Activated CD8-positive, alpha-beta memory T cell treated with anti-CD3 and anti-CD28 coated beads, Interleukin-2, amount 50 U/mL, for 1 hour (primary cell): ENCODE measurements around the gene PALB2.
"Not testable (repeated sequence)": the region's sequence is repeated elsewhere in the genome, so short reads cannot be mapped to it uniquely, and the experiment has no call there.

Experiments used
- DNase-seq: peaks from one replicate; pipeline ENCODE4 v3.0.0-alpha.2; 2020; ENCODE audit errors: extremely low read depth

PALB2 gene

GRCh38 chr16:23642246-23642774, 1.2 kb upstream of the PALB2 start:
- no peak for DNase-seq

GRCh38 chr16:23640615-23640930, 537 bp downstream of the PALB2 start:
- DNase-seq: no peak

DNA sequence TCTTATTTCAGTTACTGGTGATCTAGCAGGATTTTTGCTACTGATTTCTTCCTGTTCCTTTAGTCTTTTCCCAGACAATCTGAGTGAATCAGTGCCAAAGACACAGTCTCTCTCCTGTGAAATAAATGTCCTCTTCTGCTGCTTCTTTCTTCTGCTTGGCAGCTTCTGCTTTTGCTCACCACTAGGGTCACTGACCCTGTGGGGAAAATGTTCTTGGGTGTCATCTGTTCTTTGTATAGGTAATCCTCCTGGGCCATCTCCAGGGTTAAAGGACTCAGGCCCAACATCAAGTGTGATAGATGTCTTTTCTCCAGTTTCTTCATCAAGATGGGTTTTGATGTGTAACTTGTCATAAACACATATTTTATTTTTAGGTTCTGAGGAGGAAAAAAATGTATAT, 5.2 kb downstream of the PALB2 start:
- DNase-seq: no peak

DNA sequence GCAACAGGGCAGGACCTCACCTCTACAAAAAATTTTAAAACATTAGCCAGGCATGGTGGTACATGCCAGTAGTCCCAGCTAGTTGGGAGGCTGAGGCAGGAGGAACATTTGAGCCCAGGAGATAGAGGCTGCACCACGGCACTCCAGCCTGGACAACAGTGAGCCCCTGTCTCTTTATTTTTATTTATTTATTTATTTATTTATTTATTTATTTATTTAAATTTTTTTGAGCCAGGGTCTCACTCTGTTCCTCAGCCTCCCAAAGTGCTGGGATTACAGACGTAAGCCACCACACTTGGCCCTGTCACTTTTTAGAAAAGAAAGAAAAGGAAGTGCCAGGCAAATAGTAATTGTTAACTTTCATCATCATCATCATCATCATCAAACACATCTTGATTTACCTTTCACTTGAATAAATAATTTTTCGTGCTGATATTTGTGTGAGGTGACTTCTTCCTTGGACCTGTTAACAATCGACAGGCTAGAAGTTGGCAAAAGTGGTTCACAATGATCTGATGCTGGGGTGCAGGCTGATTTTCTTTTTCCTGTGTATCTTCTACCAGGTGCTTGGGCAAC, 6.6 kb downstream of the PALB2 start:
- no peak for DNase-seq

DNA sequence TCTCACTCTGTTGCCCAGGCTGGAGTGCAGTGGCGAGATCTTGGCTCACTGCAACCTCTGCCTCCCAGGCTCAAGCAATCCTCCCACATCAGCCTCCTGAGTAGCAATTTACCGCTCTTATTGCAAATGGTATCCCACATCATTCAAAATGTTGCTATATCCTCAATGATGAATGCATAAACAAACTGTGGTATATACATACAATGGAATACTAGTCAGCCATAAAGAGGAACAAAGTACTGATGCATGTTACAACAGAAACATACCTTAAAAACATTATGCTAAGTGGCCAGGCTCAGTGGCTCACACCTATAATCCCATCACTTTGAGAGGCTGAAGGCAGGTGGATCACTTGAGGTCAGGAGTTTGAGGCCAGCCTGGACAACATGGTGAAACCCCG, 9.2 kb downstream of the PALB2 start:
- DNase-seq: not testable (repeated sequence)

DNA sequence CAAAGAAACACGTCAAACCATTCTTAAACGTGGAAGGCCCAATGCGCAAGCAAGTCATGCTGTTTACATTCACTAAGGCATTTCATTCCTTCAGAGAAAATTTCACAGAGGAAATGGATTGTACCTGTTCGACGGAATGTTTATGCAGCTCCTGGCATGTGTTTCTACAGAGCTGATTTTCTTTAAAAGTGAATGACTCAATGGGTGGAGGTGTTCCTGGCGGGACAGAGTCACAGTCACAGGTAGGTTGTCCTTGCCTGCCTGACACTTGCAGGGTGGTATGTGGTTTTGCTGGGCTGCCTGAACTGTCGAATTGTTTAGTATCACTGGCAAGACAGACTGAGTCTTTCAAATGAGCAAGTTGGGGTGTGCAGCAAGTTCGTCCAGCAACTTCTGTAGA, 11.6 kb downstream of the PALB2 start:
- DNase-seq: no peak

DNA sequence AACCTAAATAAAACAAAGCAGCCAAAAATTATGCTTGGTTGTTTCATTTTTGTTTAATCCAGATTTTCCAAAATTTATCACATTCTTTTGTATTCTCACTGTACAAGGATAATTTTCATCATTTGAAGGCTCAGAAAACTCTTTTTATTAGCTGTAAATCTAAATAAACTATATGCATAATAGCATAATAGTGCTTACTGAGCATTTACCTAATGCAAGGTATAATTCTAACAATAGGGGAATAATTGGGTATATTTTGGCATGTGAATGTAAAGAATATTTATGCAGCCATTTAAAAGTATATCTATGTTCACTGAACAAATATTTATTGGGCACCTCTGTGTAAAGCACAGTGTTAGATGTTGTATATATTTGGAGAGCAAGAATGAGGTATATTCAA, 17.0 kb downstream of the PALB2 start:
- no peak for DNase-seq

- DNase-seq: no peak
Observed at GRCh38 chr16:23615805-23616204, 25.3 kb downstream of the PALB2 start.

DNA sequence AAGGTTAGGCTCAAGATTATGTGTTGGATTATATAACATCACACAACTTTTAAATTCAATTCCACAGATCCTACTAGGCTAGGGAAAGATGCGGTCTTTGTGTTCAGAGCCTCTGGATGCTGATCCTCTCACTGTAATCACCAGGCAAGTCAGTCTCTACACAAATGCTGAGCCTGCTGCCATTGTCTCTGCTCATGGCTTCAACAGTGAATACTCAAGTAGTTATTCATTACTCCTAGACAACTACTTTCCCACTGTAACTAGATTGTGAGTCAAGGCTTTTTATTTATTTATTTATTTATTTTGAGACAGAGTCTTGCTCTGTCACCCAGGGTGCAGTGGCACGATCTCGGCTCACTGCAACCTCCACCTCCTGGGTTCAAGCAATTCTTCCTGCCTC, 29.2 kb downstream of the PALB2 start:
- no peak for DNase-seq

DNA sequence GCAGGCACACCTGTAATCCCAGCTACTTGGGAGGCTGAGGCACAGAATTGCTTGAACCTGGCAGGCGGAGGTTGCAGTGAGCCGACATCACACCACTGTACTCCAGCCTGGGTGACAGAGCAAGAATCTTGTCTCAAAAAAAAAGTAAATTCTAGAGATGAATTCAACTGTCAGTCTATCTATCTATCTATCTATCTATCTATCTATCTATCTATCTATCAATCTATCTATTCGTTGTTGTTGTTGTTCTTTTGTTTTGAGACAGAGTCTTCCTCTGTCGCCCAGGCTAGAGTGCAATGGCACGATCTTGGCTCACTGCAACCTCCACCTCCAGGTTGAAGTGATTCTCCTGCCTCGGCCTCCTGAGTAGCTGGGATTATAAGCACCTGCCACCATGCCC, 30.2 kb downstream of the PALB2 start:
- not testable (repeated sequence) for DNase-seq

- DNase-seq: no peak
Observed at GRCh38 chr16:23609929-23610328, 31.2 kb downstream of the PALB2 start.

GRCh38 chr16:23608194-23608593, 32.9 kb downstream of the PALB2 start:
- DNase-seq: no peak

- no peak for DNase-seq
Observed at GRCh38 chr16:23607726-23608125, 33.4 kb downstream of the PALB2 start.

GRCh38 chr16:23597003-23597756, 43.9 kb downstream of the PALB2 start:
- no peak for DNase-seq

DNA sequence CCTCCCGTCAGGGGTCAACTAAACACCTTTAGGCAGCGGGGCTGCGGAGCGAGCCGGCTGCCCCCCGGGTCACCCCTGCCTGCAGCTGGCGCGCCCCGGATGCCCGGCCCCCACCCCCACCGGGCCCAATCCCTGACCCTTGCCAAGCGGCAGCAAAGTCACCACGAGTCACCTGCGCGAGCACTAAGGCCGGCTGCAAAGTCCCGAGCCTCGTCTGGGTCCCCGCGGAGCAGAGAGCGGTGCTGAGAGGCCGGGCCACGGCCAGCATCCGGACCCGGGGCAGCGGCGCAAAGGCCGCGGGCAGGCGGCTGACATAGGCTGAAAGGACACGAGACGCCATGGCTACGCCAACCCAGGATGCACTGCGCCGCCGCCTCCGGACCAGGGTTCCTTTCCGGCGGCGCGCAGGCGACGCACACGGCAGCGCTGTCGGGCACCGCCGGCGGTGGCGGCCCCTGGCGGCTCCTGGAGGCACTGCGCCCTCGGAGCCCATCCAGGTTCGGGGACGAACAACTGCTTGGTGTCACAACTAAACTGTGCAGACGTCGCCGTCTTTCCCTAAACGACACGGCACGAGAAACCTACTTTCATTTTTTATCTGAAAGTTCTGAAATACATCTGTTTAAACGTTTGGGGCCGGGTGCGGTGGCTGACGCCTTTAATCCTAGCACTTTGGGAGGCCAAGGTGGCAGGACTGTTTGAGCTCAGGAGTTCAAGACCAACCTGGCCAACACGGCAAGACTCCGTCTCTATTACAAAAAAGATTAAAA, 45.0 kb downstream of the PALB2 start, which contains the start of gene NDUFAB1:
Gene NDUFAB1 (minus strand): TSS at position 366 of the 770 bp plus-strand sequence. CDS start 26 bp downstream, at position 340.
- DNase-seq: peak; percentile 54

GRCh38 chr16:23595246-23595950, 45.7 kb downstream of the PALB2 start:
- DNase-seq: no peak

- DNase-seq: no peak
Observed at GRCh38 chr16:23594186-23594585, 46.9 kb downstream of the PALB2 start.

DNA sequence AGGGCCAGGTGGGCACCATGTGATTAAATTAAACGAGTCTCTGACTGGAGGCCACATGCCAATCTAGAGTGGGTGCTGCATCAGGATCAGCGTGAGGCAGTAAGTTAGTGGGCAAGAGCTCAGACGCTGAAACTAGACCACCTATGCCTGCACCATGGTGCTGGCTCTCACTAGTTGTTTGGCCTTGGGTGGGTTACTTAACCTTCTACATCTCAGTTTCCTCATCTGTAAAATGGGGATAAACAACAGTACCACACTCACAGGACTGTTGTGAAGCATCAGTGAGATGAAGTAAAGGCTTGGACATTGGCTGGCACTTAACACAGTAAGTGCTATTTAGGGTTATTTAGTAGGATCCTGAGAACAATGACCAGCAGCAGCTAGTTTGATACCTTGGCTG, 50.9 kb downstream of the PALB2 start:
- no peak for DNase-seq

DNA sequence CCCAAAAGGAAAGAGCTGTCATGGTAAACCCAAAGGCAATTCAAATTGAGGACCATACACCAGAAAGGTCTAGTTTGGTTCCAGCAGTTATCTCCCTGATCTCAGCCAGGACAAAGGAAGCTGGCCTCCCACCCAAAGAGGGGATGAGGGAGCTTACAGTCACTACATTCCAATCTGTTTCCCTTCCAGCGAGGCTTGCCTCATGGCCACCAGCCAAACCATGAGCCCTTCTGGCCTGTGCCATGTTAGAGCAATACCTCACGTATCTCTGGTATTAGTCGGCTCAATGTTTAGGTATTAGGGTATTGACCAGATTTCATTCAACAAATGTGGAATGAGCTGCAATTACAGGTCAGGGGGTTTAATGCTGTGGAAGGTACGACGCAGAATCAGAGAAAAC, 53.4 kb downstream of the PALB2 start:
- no peak for DNase-seq

- DNase-seq: no peak
Observed at GRCh38 chr16:23584186-23585076, 56.7 kb downstream of the PALB2 start.

DNA sequence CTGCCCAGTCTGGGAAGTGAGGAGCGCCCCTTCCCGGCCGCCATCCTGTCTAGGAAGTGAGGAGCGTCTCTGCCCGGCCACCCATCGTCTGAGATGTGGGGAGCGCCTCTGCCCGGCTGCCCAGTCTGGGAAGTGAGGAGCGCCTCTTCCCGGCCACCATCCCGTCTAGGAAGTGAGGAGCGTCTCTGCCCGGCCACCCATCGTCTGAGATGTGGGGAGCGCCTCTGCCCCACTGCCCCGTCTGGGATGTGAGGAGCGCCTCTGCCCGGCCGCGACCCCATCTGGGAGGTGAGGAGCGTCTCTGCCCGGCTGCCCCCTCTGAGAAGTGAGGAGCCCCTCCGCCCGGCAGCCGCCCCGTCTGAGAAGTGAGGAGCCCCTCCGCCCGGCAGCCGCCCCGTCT, 57.8 kb downstream of the PALB2 start:
- not testable (repeated sequence) for DNase-seq
